ENCODE data around the gene KDM3B.
"Not testable (repeated sequence)": the region's sequence is repeated elsewhere in the genome, so short reads cannot be mapped to it uniquely, and the experiment has no call there.

The KDM3B gene

GRCh38 chr5:138466900-138467710 lies 114.6 kb downstream of the KDM3B start:
- in situ Hi-C loops (cut with HindIII; ENCODE audit: low sequenced_read_pairs): no loop called here

- in situ Hi-C loops (cut with HindIII; ENCODE audit: low sequenced_read_pairs): no loop called here
Measured at GRCh38 chr5:138467711-138468132, 115.2 kb downstream of the KDM3B start.

GRCh38 chr5:138468133-138468965 lies 115.9 kb downstream of the KDM3B start:
- in situ Hi-C loops (cut with HindIII; ENCODE audit: low sequenced_read_pairs): no loop called here

DNA sequence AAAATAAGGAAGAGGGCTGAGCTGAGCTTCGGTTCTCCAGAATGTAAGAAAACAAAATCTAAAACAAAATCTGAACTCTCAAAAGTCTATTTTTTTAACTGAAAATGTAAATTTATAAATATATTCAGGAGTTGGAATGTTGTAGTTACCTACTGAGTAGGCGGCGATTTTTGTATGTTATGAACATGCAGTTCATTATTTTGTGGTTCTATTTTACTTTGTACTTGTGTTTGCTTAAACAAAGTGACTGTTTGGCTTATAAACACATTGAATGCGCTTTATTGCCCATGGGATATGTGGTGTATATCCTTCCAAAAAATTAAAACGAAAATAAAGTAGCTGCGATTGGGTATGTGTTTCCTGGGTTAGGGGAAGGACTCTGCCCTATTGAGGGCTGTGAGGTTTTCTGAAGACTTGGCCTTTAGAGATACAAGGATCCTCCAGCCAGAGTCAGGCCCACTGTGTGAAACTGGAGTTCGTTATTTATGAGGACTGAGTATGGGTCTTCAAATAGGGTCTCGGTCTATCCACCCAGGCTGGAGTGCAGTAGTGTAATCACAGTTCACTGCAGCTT lies 116.6 kb downstream of the KDM3B start:
- in situ Hi-C loops (cut with HindIII; ENCODE audit: low sequenced_read_pairs): no loop called here

- in situ Hi-C loops (cut with HindIII; ENCODE audit: low sequenced_read_pairs): no loop called here
Measured at GRCh38 chr5:138469540-138470321, 117.2 kb downstream of the KDM3B start.

DNA sequence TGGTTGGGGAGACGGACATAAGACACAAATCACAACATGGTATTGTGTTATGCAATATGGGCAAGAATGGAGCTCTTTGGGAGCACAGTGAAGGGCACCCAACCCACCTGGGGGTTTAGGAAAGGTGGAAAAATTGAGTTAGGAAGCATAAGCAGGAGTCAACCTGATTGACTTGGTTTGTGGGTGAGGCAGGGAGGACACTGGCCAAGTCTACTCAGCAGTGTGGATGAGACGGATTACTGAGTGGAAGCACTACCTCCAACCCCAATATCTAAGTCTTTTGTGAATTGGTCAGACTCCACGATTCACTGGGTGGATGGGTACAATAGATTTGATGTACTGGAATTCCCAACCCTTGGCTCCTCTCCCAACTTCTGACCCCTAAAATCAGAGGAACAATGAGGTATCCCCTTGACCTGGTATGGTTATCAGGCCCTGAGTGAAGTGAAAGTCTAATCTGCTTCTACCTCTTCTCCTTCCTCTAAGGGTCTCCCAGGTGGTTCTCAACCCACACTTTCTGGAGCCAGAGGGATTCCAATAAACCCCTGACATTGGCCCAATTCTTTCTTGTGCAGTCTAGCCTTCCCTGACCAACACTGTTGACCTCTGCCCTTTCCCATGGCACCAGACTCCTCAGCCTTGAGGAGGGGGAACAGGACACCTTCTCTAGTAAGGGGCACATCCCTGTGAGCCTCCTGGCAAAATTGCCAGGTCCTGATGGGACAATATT lies 118.0 kb downstream of the KDM3B start:
- in situ Hi-C loops (cut with HindIII; ENCODE audit: low sequenced_read_pairs): no loop called here

- in situ Hi-C loops (cut with HindIII; ENCODE audit: low sequenced_read_pairs): no loop called here
Measured at GRCh38 chr5:138471052-138471361, 118.5 kb downstream of the KDM3B start.

- in situ Hi-C loops (cut with HindIII; ENCODE audit: low sequenced_read_pairs): no loop called here
Measured at GRCh38 chr5:138472353-138472752, 119.9 kb downstream of the KDM3B start.

GRCh38 chr5:138473151-138473550 lies 120.7 kb downstream of the KDM3B start:
- in situ Hi-C loops (cut with HindIII; ENCODE audit: low sequenced_read_pairs): not testable (repeated sequence)

GRCh38 chr5:138476918-138477317 lies 124.4 kb downstream of the KDM3B start:
- in situ Hi-C loops (cut with HindIII; ENCODE audit: low sequenced_read_pairs): no loop called here

GRCh38 chr5:138482638-138483037 lies 130.2 kb downstream of the KDM3B start:
- in situ Hi-C loops (cut with HindIII; ENCODE audit: low sequenced_read_pairs): no loop called here

Measured in DLD1 (cell line).